Vagina (tissue), 2 donors: ENCODE data around the gene DCC. TPM values are rescaled to one million over a fixed set of nuclear protein-coding genes. Genes with fewer than 3 reads are reported as not detected.

Experiments
- DNase-seq, 2 donors: peaks; one replicate each; pipeline ENCODE4 v3.0.0-alpha.2; 2017; ENCODE audit errors: extremely low spot score in 2 of 2
- H3K27ac ChIP-seq: fragments of 200-600 bp; sonication (generic); one replicate; pipeline ENCODE4 v1.5.1; 2019
- H3K27me3 ChIP-seq: fragments of 200-600 bp; sonication (generic); one replicate; pipeline ENCODE4 v1.5.1; 2019
- H3K36me3 ChIP-seq, 2 donors: fragments of 200-600 bp; sonication (generic); one replicate each; pipeline ENCODE4 v1.5.1; 2017 to 2019
- H3K4me1 ChIP-seq: fragments of 200-600 bp; sonication (generic); one replicate; pipeline ENCODE4 v1.5.1; 2019
- H3K4me3 ChIP-seq, 2 donors: fragments of 200-600 bp; sonication (generic); 1 replicate in 1 of 2; 2 replicates in 1 of 2; pipeline ENCODE4 v1.5.1; 2016 to 2019
- H3K9me3 ChIP-seq: fragments of 200-600 bp; sonication (generic); one replicate; pipeline ENCODE4 v1.5.1; 2019
- CTCF ChIP-seq, 3 experiments: fragments of 450-650 bp in 2 of 3; fragments of 200-600 bp in 1 of 3; sonication (generic) in 1 of 3; IDR thresholded peaks; one replicate each; pipeline ENCODE4 v1.5.1; 2017 to 2019; ENCODE audit warnings: antibody characterized with exemption in 3 of 3, mild to moderate bottlenecking in 2 of 3, moderate library complexity in 2 of 3
- POLR2A ChIP-seq, 2 donors: fragments of 450-650 bp; IDR thresholded peaks; one replicate each; pipeline ENCODE4 v1.6.1; 2017; ENCODE audit warnings: antibody characterized with exemption in 2 of 2, mild to moderate bottlenecking in 2 of 2, moderate library complexity in 2 of 2
- POLR2AphosphoS5 ChIP-seq, 2 donors: sonication (generic); formaldehyde crosslinking; IDR thresholded peaks; one replicate each; pipeline ENCODE4 v1.9.0; 2017; ENCODE audit warnings: antibody characterized with exemption in 2 of 2, mild to moderate bottlenecking in 2 of 2, low read depth in 1 of 2; ENCODE audit not compliant: insufficient read depth in 1 of 2
- intact Hi-C: fragments of 100-400 bp; cut with DNase I; formaldehyde crosslinking; loops from one replicate; pipeline ENCODE4 v1.15.1; 2023
- total RNA-seq: library from RNA; depleted of rRNA; stranded (reverse); fragments of >200 nt; gene quantifications from one replicate; pipeline ENCODE4 v1.2.3, GENCODE V29; 2016

Gene DCC
- total RNA-seq, 1 donor from 2014 or later, result not detected

GRCh38 chr18:52567360-52567759, 227.4 kb downstream of the DCC start:
- Histone ChIP-seq H3K4me3 (no peak overlapping the region), H3K27me3 (no peaks in the 10 kb centered on the region), H3K36me3 (no peaks in the 10 kb centered on the region), H3K27ac (no peak overlapping the region), H3K4me1 (no peaks in the 10 kb centered on the region), H3K9me3 (no peaks in the 10 kb centered on the region)
- no peak for DNase-seq
- TF ChIP-seq CTCF (IDR thresholded peaks at IDR 0.05), result no peak
- TF ChIP-seq POLR2AphosphoS5 (IDR thresholded peaks at IDR 0.05; ENCODE audit: insufficient read depth in 1 of 2, low read depth in 1 of 2), result no peak
- no peak for TF ChIP-seq POLR2A (IDR thresholded peaks at IDR 0.05)
- intact Hi-C loops, result no loop called here

- Histone ChIP-seq H3K9me3 (no peaks in the 10 kb centered on the region), H3K27me3 (no peaks in the 10 kb centered on the region), H3K4me1 (no peaks in the 10 kb centered on the region), H3K27ac (no peak overlapping the region), H3K36me3 (no peaks in the 10 kb centered on the region), H3K4me3 (no peak overlapping the region)
- intact Hi-C loops, result no loop called here
- DNase-seq, result no peak
- no peak for TF ChIP-seq POLR2A (IDR thresholded peaks at IDR 0.05)
- TF ChIP-seq POLR2AphosphoS5 (IDR thresholded peaks at IDR 0.05; ENCODE audit: insufficient read depth in 1 of 2, low read depth in 1 of 2), result no peak
- no peak for TF ChIP-seq CTCF (IDR thresholded peaks at IDR 0.05)
These were observed 229.5 kb downstream of the DCC start for GRCh38 chr18:52569492-52569891.

GRCh38 chr18:52570975-52571374, 231.0 kb downstream of the DCC start:
- Histone ChIP-seq H3K36me3 (no peaks in the 10 kb centered on the region), H3K4me3 (no peak overlapping the region), H3K9me3 (no peaks in the 10 kb centered on the region), H3K4me1 (no peaks in the 10 kb centered on the region), H3K27ac (no peak overlapping the region), H3K27me3 (no peaks in the 10 kb centered on the region)
- TF ChIP-seq POLR2AphosphoS5 (IDR thresholded peaks at IDR 0.05; ENCODE audit: insufficient read depth in 1 of 2, low read depth in 1 of 2) (no peak), CTCF (IDR thresholded peaks at IDR 0.05) (no peak), POLR2A (IDR thresholded peaks at IDR 0.05) (no peak)
- intact Hi-C loops, result no loop called here
- no peak for DNase-seq

GRCh38 chr18:52572036-52573000, 232.3 kb downstream of the DCC start:
- H3K4me3 ChIP-seq, result no peak overlapping the region
- no peaks in the 10 kb centered on the region for H3K9me3 ChIP-seq
- DNase-seq, result no peak
- TF ChIP-seq CTCF (IDR thresholded peaks at IDR 0.05) (no peak), POLR2AphosphoS5 (IDR thresholded peaks at IDR 0.05; ENCODE audit: insufficient read depth in 1 of 2, low read depth in 1 of 2) (no peak), POLR2A (IDR thresholded peaks at IDR 0.05) (no peak)
- H3K4me1 ChIP-seq, result no peaks in the 10 kb centered on the region
- H3K27me3 ChIP-seq, result no peaks in the 10 kb centered on the region
- intact Hi-C loops, result no loop called here
- no peak overlapping the region for H3K27ac ChIP-seq
- no peaks in the 10 kb centered on the region for H3K36me3 ChIP-seq

DNA sequence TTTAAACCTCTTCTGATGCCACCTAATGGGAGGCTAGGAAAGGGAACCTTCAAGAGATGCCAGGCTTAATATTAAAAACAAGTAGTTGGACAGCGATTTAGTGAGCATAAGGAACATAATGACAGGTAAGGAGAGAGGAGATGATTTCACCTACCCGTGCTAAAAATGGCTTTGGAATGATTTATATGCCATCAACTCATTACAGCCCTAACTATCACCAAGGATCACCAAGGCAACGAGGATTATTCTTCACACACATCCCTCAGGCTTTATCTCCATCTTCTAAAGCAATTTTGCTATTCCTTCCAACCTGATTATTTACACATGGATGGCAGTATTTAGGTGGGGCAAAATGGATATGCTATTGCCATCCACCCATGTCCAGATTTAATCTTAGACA, 237.8 kb downstream of the DCC start:
- Histone ChIP-seq H3K27me3 (no peaks in the 10 kb centered on the region), H3K9me3 (no peaks in the 10 kb centered on the region), H3K4me1 (no peaks in the 10 kb centered on the region), H3K27ac (no peak overlapping the region), H3K36me3 (no peaks in the 10 kb centered on the region), H3K4me3 (no peak overlapping the region)
- intact Hi-C loops, result no loop called here
- TF ChIP-seq POLR2AphosphoS5 (IDR thresholded peaks at IDR 0.05; ENCODE audit: insufficient read depth in 1 of 2, low read depth in 1 of 2), result no peak
- TF ChIP-seq CTCF (IDR thresholded peaks at IDR 0.05), result no peak
- TF ChIP-seq POLR2A (IDR thresholded peaks at IDR 0.05), result no peak
- no peak for DNase-seq
